SU-DHL-6 (cell line): ENCODE data around the gene APLP1.

ENCODE experiments used
- EZH2phosphoT487 ChIP-seq: fragments of 200-600 bp; sonication (generic), shearing (Covaris generic); conservative IDR thresholded peaks from 2 replicates; pipeline ENCODE4 v1.6.1; 2018; ENCODE audit warnings: mild to moderate bottlenecking, antibody characterized with exemption, low read length, moderate library complexity, mixed read lengths
- TF ChIP-seq, protein P1 (sequence below): fragments of 200-600 bp; sonication (generic); IDR thresholded peaks from one replicate; pipeline ENCODE4 v1.5.1; 2017; ENCODE audit warnings: antibody characterized with exemption, mild to moderate bottlenecking, low read length, moderate library complexity; ENCODE audit not compliant: insufficient read depth, poor library complexity, severe bottlenecking

DNA sequence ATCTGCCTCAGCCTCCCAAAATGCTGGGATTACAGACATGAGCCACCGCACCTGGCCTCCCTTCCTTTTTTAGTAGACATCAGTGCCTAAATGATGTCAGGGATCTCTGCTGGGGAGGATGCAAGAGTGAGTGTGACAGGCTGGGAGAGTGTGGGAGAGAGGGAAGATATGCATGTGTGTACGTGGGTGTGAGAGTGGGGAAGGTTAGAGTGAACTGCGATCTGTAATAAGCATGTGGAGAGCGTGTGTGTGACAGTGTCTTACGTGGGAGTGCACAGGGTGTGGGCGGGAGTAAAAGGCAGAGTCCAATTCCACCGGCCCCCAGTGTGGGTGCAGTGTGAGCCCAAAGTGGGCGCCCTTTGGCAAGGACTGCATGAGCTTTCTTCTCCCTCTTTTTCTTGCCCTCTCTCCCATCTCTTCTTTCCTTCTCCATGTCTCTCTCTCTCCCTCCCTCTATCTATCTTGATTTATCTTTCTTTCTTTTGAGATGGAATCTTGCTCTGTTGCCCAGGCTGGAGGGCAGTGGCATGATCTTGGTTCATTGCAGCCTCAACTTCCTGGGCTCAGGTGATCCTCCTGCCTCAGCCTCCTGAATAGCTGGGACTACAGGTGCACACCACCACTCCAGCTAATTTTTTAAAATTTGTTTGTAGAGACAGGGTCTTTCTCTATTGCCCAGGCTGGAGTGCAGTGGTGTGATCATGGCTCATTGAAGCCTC is 15.2 kb upstream of the APLP1 start:
- TF ChIP-seq, protein P1, sequence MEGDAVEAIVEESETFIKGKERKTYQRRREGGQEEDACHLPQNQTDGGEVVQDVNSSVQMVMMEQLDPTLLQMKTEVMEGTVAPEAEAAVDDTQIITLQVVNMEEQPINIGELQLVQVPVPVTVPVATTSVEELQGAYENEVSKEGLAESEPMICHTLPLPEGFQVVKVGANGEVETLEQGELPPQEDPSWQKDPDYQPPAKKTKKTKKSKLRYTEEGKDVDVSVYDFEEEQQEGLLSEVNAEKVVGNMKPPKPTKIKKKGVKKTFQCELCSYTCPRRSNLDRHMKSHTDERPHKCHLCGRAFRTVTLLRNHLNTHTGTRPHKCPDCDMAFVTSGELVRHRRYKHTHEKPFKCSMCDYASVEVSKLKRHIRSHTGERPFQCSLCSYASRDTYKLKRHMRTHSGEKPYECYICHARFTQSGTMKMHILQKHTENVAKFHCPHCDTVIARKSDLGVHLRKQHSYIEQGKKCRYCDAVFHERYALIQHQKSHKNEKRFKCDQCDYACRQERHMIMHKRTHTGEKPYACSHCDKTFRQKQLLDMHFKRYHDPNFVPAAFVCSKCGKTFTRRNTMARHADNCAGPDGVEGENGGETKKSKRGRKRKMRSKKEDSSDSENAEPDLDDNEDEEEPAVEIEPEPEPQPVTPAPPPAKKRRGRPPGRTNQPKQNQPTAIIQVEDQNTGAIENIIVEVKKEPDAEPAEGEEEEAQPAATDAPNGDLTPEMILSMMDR, result no peak
- no peak for TF ChIP-seq EZH2phosphoT487
